ENCODE results near the gene GFOD1.

DNA sequence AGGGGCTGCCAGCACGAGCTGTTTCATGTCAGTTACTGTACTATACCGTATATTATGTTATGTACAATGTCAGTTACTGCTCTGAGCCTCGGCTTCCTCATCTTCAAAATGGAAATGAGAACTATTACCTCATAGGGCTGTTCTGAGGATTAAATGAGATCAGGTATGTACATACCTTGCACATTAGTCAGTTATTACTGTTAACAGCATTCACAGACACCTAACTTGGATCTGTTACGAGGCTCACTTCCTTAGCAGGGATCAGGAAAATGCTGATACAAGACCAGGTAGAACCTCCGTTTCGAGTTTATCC is 89.4 kb downstream of the GFOD1 start:
- TF ChIP-seq, protein P1, sequence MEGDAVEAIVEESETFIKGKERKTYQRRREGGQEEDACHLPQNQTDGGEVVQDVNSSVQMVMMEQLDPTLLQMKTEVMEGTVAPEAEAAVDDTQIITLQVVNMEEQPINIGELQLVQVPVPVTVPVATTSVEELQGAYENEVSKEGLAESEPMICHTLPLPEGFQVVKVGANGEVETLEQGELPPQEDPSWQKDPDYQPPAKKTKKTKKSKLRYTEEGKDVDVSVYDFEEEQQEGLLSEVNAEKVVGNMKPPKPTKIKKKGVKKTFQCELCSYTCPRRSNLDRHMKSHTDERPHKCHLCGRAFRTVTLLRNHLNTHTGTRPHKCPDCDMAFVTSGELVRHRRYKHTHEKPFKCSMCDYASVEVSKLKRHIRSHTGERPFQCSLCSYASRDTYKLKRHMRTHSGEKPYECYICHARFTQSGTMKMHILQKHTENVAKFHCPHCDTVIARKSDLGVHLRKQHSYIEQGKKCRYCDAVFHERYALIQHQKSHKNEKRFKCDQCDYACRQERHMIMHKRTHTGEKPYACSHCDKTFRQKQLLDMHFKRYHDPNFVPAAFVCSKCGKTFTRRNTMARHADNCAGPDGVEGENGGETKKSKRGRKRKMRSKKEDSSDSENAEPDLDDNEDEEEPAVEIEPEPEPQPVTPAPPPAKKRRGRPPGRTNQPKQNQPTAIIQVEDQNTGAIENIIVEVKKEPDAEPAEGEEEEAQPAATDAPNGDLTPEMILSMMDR (IDR thresholded peaks at IDR 0.05): no peak
- no peak for TF ChIP-seq EP300 (IDR thresholded peaks at IDR 0.05)
- TF ChIP-seq POLR2A (IDR thresholded peaks at IDR 0.05): no peak
- no peak for TF ChIP-seq POLR2AphosphoS5 (IDR thresholded peaks at IDR 0.05)

Data from sigmoid colon (tissue), 4 donors.